ENCODE results near the gene AP2A1.

AP2A1 gene

DNA sequence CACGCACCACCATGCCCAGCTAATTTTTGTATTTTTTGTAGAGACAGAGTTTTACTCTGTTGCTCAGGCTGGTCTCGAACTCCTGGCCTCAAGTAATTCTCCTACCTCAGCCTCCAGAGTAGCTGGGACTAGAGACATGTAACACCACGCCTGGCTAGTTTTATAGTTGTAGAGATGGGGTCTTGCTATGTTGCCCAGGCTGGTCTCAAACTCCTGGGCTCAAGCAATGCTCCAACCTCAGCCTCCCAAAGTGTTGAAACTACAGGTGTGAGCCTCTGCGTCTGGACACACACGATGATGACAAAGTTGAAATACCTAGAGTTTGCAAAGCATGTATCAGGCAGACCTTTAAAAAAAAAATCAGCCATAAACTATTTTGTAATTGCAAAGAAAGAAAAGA, 79.6 kb downstream of the AP2A1 start:
- TF ChIP-seq, protein P1, sequence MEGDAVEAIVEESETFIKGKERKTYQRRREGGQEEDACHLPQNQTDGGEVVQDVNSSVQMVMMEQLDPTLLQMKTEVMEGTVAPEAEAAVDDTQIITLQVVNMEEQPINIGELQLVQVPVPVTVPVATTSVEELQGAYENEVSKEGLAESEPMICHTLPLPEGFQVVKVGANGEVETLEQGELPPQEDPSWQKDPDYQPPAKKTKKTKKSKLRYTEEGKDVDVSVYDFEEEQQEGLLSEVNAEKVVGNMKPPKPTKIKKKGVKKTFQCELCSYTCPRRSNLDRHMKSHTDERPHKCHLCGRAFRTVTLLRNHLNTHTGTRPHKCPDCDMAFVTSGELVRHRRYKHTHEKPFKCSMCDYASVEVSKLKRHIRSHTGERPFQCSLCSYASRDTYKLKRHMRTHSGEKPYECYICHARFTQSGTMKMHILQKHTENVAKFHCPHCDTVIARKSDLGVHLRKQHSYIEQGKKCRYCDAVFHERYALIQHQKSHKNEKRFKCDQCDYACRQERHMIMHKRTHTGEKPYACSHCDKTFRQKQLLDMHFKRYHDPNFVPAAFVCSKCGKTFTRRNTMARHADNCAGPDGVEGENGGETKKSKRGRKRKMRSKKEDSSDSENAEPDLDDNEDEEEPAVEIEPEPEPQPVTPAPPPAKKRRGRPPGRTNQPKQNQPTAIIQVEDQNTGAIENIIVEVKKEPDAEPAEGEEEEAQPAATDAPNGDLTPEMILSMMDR (IDR thresholded peaks at IDR 0.05; ENCODE audit: insufficient read depth, low read length, missing control alignments) = no peak
- ChIA-PET POLR2A (no interaction called here), CTCF (no interaction called here)
- DNase-seq (ENCODE audit: low read depth, low spot score) = no peak
- no peak overlapping the region for H3K4me3 ChIP-seq (ENCODE audit: low read depth, low read length)

DNA sequence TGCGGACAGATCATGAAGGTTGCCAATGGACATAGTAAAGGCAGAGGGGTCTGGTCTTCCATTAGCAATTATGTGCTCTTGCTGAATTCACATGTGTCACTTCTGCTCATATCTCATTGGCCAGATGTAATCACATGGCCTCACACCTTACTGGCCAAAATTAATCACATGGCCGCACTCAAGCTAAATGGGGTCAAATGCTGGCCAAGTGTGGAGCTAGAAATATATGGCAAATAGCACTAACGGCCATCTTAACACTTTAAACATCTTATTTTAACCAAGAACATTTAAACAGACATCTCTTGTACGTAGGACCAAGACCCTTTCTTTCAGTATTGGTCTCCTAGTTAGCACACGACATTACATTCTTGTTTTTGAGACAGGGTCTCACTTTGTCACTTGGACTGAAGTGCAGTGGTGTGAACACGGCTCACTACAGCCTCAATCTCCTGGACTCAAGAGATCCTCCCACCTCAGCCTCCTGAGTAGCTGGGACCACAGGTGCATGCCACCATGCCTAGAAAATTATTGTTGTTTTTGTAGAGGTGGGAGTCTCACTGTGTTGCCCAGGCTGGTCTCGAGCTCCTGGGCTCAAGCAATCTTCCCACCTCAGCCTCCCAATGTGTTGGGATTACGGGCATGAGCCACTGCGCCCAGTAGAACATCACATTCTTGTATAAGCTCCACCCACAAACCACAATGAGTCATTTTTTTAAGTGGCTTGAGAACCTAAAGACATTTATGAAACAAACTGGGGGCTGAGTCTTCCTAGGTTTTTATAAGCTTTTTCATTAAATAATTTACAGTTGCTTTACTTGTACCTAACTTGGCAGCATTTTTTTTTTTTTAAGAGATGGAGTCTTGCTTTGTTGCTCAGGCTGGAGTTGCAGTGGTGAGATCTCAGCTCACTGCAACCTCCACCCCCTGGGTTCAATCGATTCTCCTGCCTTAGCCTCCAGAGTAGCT, 81.2 kb downstream of the AP2A1 start:
- no peak overlapping the region for H3K4me3 ChIP-seq (ENCODE audit: low read depth, low read length)
- DNase-seq (ENCODE audit: low read depth, low spot score) = peak; percentile 57
- ChIA-PET POLR2A (interaction anchor here (0.7 to 1.3 kb wide), 4 partner anchors 11 to 35 kb away, joined by 3 to 5 read pairs (median 4); partner anchors contain the start of gene FUZ), CTCF (interaction anchor here (1.3 kb wide), 1 partner anchor 176 kb away, joined by 3 read pairs; no protein-coding TSS in a partner anchor)
- TF ChIP-seq, protein P1 (IDR thresholded peaks at IDR 0.05; ENCODE audit: insufficient read depth, low read length, missing control alignments) = no peak

DNA sequence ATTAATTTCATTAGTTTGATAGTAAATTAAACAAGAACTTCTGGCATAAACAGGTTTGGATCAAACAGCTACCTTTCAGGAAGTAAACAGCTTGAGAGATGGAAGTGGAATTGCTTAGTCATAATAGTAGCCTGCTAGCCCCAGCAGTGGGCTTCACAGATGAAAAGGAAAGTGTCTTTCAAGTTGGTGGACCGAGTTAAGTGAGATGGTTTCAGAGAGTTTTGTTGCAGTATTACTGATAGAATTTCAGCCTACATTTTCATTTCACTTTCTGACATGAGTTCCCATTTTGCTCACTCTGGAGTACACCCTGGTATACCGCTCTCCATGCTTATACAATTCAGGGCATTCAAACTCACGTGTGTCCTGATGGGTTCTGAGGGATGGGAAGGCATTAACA, 82.1 kb downstream of the AP2A1 start:
- H3K4me3 ChIP-seq (ENCODE audit: low read depth, low read length) = no peak overlapping the region
- ChIA-PET POLR2A (interaction anchor here (0.7 to 1.3 kb wide), 2 partner anchors 10 to 36 kb away, joined by 3 to 4 read pairs; partner anchors contain the start of gene FUZ), CTCF (no interaction called here)
- TF ChIP-seq, protein P1 (IDR thresholded peaks at IDR 0.05; ENCODE audit: insufficient read depth, low read length, missing control alignments) = no peak
- DNase-seq (ENCODE audit: low read depth, low spot score) = no peak

DNA sequence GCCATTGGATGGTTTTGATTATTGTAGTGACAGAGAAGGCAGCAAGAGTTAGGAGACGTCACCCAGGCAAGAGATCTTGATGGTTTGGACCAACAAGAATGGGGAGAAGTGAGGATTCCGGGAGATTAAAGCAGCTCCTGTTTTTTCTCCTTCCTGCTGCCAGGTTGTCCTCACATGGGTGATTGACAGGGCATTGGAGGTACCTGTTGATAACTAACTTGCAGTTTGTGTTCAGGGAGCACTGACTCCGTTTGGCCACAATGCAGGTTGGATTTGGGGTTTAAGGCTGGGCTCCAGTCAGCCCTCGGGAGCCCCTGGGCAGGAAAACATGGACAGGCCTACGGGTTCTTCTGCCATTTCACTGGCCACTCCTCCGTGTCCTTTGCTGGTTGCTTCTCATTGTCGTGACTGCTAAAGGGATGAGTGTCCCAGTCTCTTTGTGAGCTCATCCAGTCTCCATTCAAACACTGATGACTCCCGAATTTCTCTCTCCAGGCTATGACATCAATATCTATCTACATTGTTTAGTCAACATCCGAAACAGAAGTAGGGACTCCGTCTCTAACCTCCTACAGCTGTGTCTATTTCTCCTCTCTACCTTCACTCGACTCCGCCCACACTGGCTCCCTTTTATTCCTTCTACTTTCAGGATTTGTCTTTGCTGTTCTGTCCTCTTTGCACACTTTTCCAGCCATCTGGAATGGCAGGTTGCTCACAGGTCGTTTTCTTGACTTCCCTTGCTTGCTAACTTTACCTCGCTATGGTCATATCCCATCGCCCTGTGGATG, 82.8 kb downstream of the AP2A1 start:
- DNase-seq (ENCODE audit: low read depth, low spot score) = no peak
- TF ChIP-seq, protein P1 (IDR thresholded peaks at IDR 0.05; ENCODE audit: insufficient read depth, low read length, missing control alignments) = no peak
- peak overlapping the region; percentile 85 for H3K4me3 ChIP-seq (ENCODE audit: low read depth, low read length)
- CTCF ChIA-PET = no interaction called here
- POLR2A ChIA-PET = interaction anchor here (0.8 to 1.6 kb wide), 5 partner anchors 12 to 27 kb away, joined by 3 to 10 read pairs (median 6); partner anchors contain the start of genes AKT1S1 and TBC1D17

DNA sequence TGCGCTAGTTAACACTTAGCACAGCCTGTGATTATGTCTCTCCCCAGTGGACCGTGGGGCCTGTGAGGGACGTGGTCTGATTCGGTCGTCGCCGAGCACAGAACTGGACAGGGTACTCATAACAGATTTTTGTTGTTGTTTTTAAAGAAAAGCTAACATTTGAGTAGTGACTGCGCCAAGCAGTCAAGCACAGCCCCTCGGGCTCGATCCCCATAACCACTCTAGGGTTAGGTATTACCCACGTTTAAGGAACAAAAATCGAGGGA, 83.4 kb downstream of the AP2A1 start:
- ChIA-PET POLR2A (interaction anchor here (0.7 to 1.6 kb wide), 9 partner anchors 11 to 154 kb away, joined by 3 to 10 read pairs (median 5); partner anchors contain the start of genes AKT1S1, MED25 and TBC1D17), CTCF (interaction anchor here (0.9 to 1.0 kb wide), 2 partner anchors 31 to 178 kb away, joined by 4 to 5 read pairs; no protein-coding TSS in a partner anchor)
- DNase-seq (ENCODE audit: low read depth, low spot score) = no peak
- H3K4me3 ChIP-seq (ENCODE audit: low read depth, low read length) = peak overlapping the region; percentile 85
- TF ChIP-seq, protein P1 (IDR thresholded peaks at IDR 0.05; ENCODE audit: insufficient read depth, low read length, missing control alignments) = no peak

All from AG04449 (cell line).